HG03103 (cell line): ENCODE measurements around the gene WDFY2.

Source experiments
- ATAC-seq: cut with Tn5 transposase; IDR thresholded peaks from one replicate; pipeline ENCODE4 v1.9.1; 2021; ENCODE audit warnings: low read depth; ENCODE audit not compliant: unreplicated experiment

The WDFY2 gene

GRCh38 chr13:51659276-51660127 lies 75.2 kb downstream of the WDFY2 start:
- no peak for ATAC-seq

- ATAC-seq, result no peak
Observed at GRCh38 chr13:51660813-51661212, 76.6 kb downstream of the WDFY2 start.

- ATAC-seq, result no peak
Observed at GRCh38 chr13:51663973-51664957, 80.0 kb downstream of the WDFY2 start.

DNA sequence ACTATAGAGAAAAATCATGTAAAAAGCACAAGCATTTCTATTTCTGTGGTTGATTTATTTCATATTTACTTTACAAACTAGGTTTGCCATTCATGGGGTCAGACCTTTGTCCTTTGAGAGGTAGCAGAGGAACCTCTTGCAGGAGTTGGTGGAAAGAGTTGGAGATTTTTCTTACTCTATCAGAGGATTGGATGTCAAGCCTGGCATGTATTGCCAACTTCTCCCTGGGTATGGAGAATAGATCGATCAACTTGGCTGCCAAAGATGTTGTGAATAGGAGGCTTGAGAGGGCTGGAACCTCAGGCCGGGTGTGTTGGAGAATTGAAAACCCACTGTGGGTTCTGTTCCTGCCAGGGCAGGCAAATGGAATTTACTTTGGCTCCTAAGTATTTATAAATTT lies 81.2 kb downstream of the WDFY2 start:
- ATAC-seq, result no peak

DNA sequence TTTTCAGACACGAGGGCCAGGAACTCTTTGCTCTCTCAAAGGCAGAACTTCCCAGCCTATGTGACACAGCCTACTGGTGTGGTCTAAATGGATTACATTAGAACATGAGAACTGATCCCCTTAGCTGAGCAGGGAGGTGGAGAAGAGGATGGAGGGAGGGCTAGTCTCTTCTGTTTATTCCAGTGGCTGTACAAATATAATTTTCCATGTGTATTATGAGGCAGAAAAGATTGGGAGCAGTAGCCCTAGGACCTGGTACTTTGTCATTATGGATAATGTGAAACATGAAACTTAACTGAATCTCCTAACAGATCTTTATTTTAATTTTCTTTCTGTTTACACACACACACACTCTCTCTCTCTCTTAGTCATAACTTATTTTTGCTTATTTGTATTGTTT lies 82.1 kb downstream of the WDFY2 start:
- ATAC-seq, result no peak

DNA sequence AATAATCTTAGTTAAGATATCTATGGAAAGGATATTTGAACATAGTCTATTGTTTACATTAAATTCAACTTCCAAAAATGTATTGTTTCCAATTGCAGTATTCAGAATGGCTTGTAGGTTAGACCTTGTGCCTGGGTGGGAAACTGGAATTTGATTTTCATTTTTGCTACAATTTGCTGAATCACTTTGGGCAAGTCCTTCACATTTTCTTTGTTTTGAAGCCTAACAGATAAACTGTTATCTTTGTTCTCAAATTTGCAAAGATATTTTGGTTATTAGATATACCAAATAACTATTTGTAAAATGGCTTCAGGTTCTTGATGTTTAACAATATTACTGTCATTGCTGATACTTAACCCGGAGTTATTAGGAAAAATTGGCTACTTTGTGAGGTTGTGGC lies 82.6 kb downstream of the WDFY2 start:
- ATAC-seq, result no peak

DNA sequence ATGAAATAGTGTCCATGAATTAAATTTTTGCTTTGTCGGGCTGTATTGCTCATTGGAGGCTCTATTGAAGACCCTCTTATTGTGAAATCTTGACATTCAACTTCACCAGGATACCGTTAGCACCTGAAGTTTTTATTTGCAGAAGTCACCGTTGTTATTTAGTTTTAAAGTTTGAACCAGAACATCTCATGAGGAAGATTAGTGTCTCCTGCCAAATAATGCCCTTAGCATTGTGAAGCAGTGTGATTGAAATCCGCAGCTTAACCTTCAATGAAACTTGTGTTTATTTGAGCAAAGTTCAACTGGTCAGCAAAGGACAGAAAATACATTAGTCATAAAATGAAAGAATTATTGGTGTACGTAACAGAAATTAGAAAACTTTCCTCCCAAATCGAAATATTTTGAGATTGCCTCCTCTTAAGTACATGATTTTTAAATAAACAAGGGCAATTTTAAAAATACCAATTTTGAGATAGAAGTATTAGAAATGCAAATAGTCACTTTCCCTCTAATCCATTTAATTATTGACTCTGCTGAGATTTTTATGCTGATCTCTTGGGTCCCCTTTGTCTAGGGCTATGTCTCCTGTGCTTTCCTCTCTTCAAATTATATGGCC lies 84.4 kb downstream of the WDFY2 start:
- ATAC-seq, result no peak

- no peak for ATAC-seq
Observed at GRCh38 chr13:51673165-51673564, 88.9 kb downstream of the WDFY2 start.

DNA sequence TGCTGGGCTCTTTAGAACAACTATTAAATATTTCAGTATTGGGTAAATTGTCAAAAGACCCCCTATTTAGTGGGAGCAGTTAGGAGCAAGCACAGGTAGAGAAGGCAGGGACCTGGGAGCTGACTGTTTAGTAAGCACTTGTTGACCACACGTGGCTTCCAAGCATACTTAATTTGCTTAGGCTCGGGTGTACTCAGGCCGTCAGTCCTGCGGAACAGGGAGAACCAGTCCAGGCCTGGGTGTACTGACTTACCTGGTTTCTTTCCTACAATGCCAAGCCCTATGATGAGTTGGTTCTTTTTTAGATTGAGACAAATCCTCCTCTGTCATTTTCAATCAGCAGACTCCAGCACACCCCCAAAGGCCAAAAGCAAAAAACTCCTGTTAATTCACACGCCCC lies 90.0 kb downstream of the WDFY2 start:
- no peak for ATAC-seq

- ATAC-seq, result no peak
Observed at GRCh38 chr13:51675385-51675784, 91.1 kb downstream of the WDFY2 start.

GRCh38 chr13:51675877-51676276 lies 91.6 kb downstream of the WDFY2 start:
- no peak for ATAC-seq

DNA sequence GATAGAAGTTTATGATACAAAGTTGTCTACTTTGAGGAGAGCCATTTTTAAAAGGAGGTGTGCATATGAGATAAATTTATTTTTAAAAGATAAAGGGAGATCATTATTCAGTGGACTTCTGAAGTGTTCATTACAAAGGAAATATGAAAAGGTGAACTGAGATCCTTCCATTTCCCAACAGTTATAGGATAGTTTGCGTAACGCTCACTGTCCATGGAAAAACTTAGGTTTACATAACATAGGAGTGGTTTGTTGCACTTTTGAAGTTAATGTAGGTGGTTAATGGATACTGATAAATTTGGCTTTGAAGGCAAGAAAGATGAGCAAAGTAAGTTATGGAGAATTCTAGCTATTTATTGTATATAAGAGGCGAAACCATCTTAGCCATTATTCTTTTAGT lies 92.5 kb downstream of the WDFY2 start:
- no peak for ATAC-seq

- ATAC-seq, result no peak
Observed at GRCh38 chr13:51678420-51678819, 94.2 kb downstream of the WDFY2 start.

GRCh38 chr13:51679616-51680015 lies 95.4 kb downstream of the WDFY2 start:
- ATAC-seq, result no peak

DNA sequence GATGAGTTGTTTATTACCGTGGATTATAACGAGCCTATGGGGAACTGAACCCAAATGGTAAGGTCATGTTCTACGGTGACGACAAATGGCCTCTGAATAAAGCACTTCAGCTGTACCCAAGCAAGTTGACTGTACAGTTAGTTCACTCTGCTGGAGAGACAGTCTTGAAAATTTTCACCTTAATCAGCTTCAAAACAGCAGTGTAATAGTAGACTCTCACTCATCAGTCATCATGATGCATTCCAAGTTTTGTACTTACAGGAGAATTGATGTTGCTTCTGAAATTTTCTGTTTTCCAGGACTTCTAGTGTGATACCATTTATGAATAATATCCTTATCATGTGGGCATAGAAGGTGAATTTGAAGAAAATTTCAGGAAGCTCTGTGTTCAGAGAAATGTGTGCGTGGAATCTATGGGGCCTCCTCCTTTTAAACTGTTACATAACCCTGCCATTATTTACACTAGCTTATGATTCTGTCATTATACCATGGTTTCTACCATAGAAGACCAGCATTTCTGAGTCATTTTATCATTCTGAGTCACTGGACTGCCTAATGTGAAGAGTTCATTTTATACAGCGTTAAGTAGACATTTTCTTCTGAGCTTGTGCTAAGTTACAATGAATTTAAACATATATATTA lies 96.9 kb downstream of the WDFY2 start:
- no peak for ATAC-seq

DNA sequence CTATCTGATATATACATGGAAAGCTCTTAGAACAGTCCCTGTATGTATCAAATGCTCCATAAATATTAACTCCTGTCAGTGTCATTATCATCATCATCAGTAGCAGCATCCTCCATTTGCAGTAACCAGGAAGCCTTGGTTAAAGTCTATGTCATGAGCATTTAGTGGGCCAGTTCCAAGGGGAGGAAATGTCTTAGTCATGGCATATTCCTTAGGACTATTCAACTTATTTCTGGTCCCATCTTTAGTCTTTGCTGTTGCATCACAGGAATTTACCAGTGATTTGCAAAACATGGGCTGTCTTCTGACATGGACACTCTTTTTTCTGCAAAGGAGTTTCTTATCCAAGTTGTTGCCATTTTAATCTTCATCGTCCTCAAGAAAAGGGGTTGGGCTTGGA lies 98.4 kb downstream of the WDFY2 start:
- ATAC-seq, result no peak

- ATAC-seq, result no peak
Observed at GRCh38 chr13:51683597-51683996, 99.3 kb downstream of the WDFY2 start.

GRCh38 chr13:51684076-51684475 lies 99.8 kb downstream of the WDFY2 start:
- ATAC-seq, result no peak

GRCh38 chr13:51687947-51688714 lies 103.9 kb downstream of the WDFY2 start:
- no peak for ATAC-seq
